GM12891 (cell line): Measurements from ENCODE around the gene SP4.

Experiments used
- PAX5 ChIP-seq: IDR thresholded peaks from 2 replicates; pipeline ENCODE4 v1.6.1; 2011; ENCODE audit warnings: low read length, moderate library complexity, mild to moderate bottlenecking; ENCODE audit not compliant: insufficient read depth, severe bottlenecking
- POLR2A ChIP-seq: IDR thresholded peaks from 2 replicates; pipeline ENCODE4 v1.6.1; 2011; ENCODE audit warnings: low read depth, low read length, control low read depth
- POU2F2 ChIP-seq: IDR thresholded peaks from 2 replicates; pipeline ENCODE4 v1.6.1; 2011; ENCODE audit warnings: low read depth, mild to moderate bottlenecking, control low read depth, low read length, moderate library complexity

- TF ChIP-seq POU2F2 (no peak), POLR2A (no peak), PAX5 (no peak)
Measured at GRCh38 chr7:21547501-21547900, 119.6 kb downstream of the SP4 start.
